GM18505 (cell line): ENCODE data around the gene SATL1.
"Not testable (repeated sequence)": the region's sequence is repeated elsewhere in the genome, so short reads cannot be mapped to it uniquely, and the experiment has no call there.

Experiments
- ATAC-seq: cut with Tn5 transposase; IDR thresholded peaks from one replicate; pipeline ENCODE4 v1.9.1; 2021; ENCODE audit not compliant: unreplicated experiment
- POLR2A ChIP-seq: IDR thresholded peaks from 4 replicates; pipeline ENCODE4 v1.6.1; 2011; ENCODE audit warnings: borderline replicate concordance; ENCODE audit not compliant: insufficient read depth, insufficient read length; ENCODE audit errors: extremely low read depth

The SATL1 gene

GRCh38 chrX:85139422-85139821, 104.2 kb downstream of the SATL1 start:
- no peak for ATAC-seq
- TF ChIP-seq POLR2A, result no peak

DNA sequence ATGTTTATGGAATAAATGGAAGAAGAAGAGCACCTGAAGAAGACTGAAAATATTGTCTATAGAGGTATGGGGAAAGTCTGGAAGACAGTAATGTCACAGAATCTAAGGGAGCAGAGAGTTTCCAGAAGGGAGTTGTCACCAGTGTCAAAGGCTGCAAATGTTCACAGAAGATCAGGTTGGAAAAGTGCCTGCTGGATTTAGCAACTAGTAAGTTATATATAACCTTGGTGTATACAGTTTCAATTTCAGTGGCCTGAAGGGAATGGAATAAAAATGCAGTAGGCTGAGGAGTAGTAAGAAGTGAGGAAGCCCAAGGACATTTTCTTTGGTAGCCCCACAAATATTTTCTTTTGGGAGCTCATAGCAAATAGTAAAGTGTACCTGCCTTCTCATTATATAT, 107.2 kb downstream of the SATL1 start:
- no peak for ATAC-seq
- TF ChIP-seq POLR2A, result no peak

DNA sequence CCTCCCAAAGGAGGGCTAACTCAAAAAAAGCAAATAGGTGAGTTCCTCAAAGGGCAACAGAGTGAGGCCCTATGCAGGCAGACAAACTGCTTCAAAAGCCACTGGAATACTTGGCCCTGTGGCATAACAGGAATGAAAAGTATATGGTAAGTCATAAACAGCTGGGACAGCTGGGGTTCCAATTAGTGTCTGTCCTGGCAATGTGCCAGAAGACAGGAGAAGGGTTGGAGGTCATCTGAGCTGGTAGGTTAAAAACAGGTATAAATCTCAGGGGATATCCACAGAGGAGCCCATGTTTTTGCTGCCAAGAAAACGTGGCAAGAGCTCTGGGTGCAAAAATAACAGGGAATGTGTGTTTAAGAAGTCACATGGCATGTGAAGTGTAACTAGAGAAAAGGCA, 128.3 kb downstream of the SATL1 start:
- no peak for TF ChIP-seq POLR2A
- no peak for ATAC-seq

DNA sequence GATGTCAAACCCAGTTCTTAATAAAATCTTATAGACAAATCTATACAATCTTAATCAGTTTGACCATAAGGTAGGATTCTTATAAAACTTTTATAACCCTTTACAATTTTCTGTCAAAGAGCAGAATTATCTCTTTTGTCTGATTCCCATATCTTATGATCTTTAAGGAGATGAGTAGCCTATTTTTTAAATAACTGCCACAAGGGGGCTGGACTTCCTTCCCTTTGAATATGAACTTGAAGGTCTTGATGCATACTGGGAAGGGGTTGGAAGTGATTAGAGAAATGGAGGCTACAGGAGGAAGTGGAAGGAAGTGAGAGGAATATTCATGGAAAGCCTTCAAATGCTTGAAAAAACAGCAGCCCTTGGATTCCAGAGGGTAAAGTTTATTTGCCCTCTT, 128.8 kb downstream of the SATL1 start:
- no peak for TF ChIP-seq POLR2A
- ATAC-seq, result no peak

DNA sequence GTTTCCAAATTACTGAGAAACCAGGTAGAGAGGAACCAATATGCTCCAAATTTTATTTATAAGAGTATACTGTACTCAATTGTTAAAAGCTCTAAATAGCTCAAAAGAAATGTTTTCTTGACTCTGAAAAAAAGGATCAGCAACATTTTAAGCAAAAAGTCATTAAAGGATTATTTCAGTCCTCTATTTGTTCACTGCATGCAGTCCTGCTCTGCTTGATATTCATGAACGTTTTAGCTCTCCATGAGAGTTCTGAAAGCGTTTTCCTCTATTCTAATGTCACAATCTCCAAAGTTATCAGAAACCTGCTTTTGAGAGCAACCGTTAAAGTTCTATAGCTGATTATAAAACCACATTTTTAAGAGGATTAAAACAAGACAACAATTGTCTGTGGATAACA, 129.4 kb downstream of the SATL1 start:
- TF ChIP-seq POLR2A, result no peak
- ATAC-seq, result no peak

- no peak for ATAC-seq
- TF ChIP-seq POLR2A, result no peak
Measured at GRCh38 chrX:85113746-85114145, 129.8 kb downstream of the SATL1 start.

DNA sequence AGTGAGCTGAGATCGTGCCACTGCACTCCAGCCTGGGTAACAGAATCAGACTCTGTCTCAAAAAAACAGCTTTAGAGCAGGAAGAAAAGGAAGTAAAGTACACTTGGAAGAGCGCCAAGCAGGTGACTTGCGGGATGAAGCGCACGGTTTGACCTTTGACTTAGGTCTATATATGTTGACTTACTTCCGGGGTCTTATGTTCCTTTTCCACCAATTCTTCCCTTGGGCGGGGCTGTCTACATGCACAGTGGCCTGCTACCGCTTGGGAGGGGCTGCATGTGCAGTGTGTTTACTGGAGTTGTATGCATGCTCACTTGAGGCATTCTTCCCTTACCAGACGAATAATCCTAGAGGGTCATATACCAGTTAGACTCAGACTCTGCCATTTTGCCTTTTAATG, 131.3 kb downstream of the SATL1 start:
- ATAC-seq, result no peak
- TF ChIP-seq POLR2A, result no peak

GRCh38 chrX:85111347-85111746, 132.2 kb downstream of the SATL1 start:
- no peak for TF ChIP-seq POLR2A
- no peak for ATAC-seq

GRCh38 chrX:85109235-85109634, 134.3 kb downstream of the SATL1 start:
- no peak for TF ChIP-seq POLR2A
- no peak for ATAC-seq

DNA sequence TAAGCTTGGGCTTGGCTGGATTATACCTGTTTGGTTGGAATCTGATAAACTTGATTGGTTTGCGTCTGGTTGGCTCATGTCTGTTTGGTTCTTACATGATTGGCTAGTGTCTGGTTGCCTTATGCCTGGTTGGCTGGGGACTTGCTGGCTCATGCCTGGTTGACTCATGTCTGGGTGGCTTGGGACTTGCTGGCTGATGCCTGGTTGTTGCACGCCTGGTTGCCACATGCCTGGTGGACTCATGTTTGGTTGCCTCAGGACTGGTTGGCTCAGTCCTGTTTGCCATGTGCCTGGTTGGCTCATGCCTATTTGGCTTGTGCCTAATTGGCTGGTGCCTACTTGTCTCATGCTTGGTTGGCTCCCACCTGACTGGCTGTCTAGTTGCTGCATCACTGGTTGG, 135.4 kb downstream of the SATL1 start:
- no peak for TF ChIP-seq POLR2A

GRCh38 chrX:85107407-85107806, 136.2 kb downstream of the SATL1 start:
- no peak for ATAC-seq

More for the DNA sequence above, 135.4 kb downstream of the SATL1 start:
- no peak for ATAC-seq

GRCh38 chrX:85089321-85089840, 154.2 kb downstream of the SATL1 start:
- no peak for TF ChIP-seq POLR2A

More at GRCh38 chrX:85107407-85107806, 136.2 kb downstream of the SATL1 start:
- TF ChIP-seq POLR2A, result no peak

GRCh38 chrX:85084770-85085393, 158.7 kb downstream of the SATL1 start:
- TF ChIP-seq POLR2A, result no peak
- ATAC-seq, result peak; percentile 91

More at GRCh38 chrX:85089321-85089840, 154.2 kb downstream of the SATL1 start:
- ATAC-seq, result no peak

DNA sequence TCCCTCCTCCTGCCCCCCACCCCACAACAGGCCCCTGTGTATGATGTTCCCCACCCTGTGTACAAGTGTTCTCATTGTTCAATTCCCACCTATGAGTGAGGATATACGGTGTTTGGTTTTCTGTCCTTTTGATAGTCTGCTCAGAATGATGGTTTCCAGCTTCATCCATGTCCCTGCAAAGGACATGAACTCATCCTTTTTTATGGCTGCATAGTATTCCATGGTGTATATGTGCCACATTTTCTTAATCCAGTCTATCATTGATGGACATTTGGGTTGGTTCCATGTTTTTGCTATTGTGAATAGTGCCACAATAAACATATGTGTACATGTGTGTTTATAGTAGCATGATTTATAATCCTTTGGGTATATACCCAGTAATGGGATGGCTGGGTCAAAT, 166.3 kb downstream of the SATL1 start:
- not testable (repeated sequence) for ATAC-seq
